HCT116 (cell line): ENCODE data around the gene PLCB2. TPM values are rescaled to one million over a fixed set of nuclear protein-coding genes. Genes with fewer than 3 reads are reported as not detected.

Source experiments
- ATAC-seq: fragments of 200-7000 bp; cut with Tn5 transposase; 2 replicates; pipeline ENCODE4 v1.9.1; 2020; ENCODE audit warnings: mild to moderate bottlenecking, moderate library complexity
- BruUV-seq: library from RNA; stranded (reverse); fragments of 400-500 nt; replicated peaks from 2 replicates; lab custom pipeline; 2021; lab: Mats Ljungman, UMichigan
- CTCF ChIA-PET: fragments of 300-600 bp; sonication (Branson Sonifier 250); formaldehyde crosslinking; loops from one replicate; lab custom pipeline; 2021; ENCODE audit warnings: antibody characterized with exemption; lab: Charles Lee
- POLR2A ChIA-PET: fragments of 300-600, 350-600 bp; sonication (Branson Sonifier 250); formaldehyde crosslinking; loops from one replicate; lab custom pipeline; 2021; ENCODE audit warnings: antibody characterized with exemption; lab: Charles Lee
- RAD21 ChIA-PET, 2 experiments: fragments of 300-600 bp; sonication (Branson Sonifier 250); formaldehyde crosslinking; loops; one replicate each; lab custom pipeline; 2023; ENCODE audit warnings: low total read pairs in 2 of 2; ENCODE audit not compliant: uncharacterized antibody in 2 of 2, unreplicated experiment in 2 of 2, low non-redundant PET in 1 of 2; lab: Charles Lee
- DNase-seq: peaks from one replicate; pipeline ENCODE4 v3.0.0-alpha.2; 2010; ENCODE audit warnings: low read depth, low spot score
- H2AFZ ChIP-seq: fragments of 200-600 bp; shearing (Covaris generic), sonication (generic); 2 replicates; pipeline ENCODE4 v1.6.1; 2017; ENCODE audit warnings: low read depth, mixed run types, mixed read lengths, antibody characterized with exemption, low read length; ENCODE audit not compliant: poor library complexity, severe bottlenecking
- H3K27ac ChIP-seq: 2 replicates; pipeline ENCODE4 v1.5.1; 2012; ENCODE audit warnings: low read depth, low read length
- H3K27me3 ChIP-seq: fragments of 200-600 bp; sonication (generic); 2 replicates; pipeline ENCODE4 v1.6.1; 2016; ENCODE audit warnings: mixed run types, low read length, mixed read lengths; ENCODE audit not compliant: insufficient read depth
- H3K36me3 ChIP-seq, 2 experiments: fragments of 200-500 bp in 1 of 2; fragments of 200-600 bp in 1 of 2; sonication (Bioruptor generic) in 1 of 2; sonication (generic) in 1 of 2; 2 replicates each; pipeline versions ENCODE4 v1.5.1 to v1.6.1; 2014 to 2016; ENCODE audit warnings: low read length in 2 of 2, inconsistent platforms in 1 of 2, mixed read lengths in 1 of 2, mixed run types in 1 of 2; ENCODE audit not compliant: insufficient read depth in 2 of 2, control insufficient read depth in 1 of 2
- H3K4me1 ChIP-seq, 2 experiments: fragments of 200-600 bp in 1 of 2; sonication (generic) in 1 of 2; 2 replicates each; pipeline versions ENCODE4 v1.5.1 to v1.6.1; 2012 to 2017; ENCODE audit warnings: low read length in 2 of 2, inconsistent platforms in 1 of 2, mild to moderate bottlenecking in 1 of 2, mixed read lengths in 1 of 2, mixed run types in 1 of 2, moderate library complexity in 1 of 2; ENCODE audit not compliant: insufficient read depth in 2 of 2, control insufficient read depth in 1 of 2
- H3K4me2 ChIP-seq: fragments of 200-600 bp; sonication (generic); 2 replicates; pipeline ENCODE4 v1.6.1; 2017; ENCODE audit warnings: mixed run types, low read length, mixed read lengths
- H3K4me3 ChIP-seq, 2 experiments: fragments of 200-600 bp in 1 of 2; sonication (generic) in 1 of 2; replicated peaks in 1 of 2; 2 replicates each; pipeline ENCODE4 v1.5.1; 2011 to 2016; ENCODE audit warnings: low read length in 2 of 2, control low read depth in 1 of 2, low read depth in 1 of 2, mild to moderate bottlenecking in 1 of 2, mixed read lengths in 1 of 2, mixed run types in 1 of 2
- H3K79me2 ChIP-seq: fragments of 200-600 bp; sonication (generic); 2 replicates; pipeline ENCODE4 v1.6.1; 2017; ENCODE audit warnings: mild to moderate bottlenecking, mixed run types, low read length, moderate library complexity, mixed read lengths; ENCODE audit not compliant: insufficient read depth
- H3K9ac ChIP-seq: fragments of 200-600 bp; sonication (generic); 2 replicates; pipeline ENCODE4 v1.6.1; 2016; ENCODE audit warnings: low read length, mixed read lengths
- H3K9me2 ChIP-seq: fragments of 200-600 bp; sonication (generic), shearing (Covaris generic); 2 replicates; pipeline ENCODE4 v1.6.1; 2017; ENCODE audit warnings: mixed run types, mild to moderate bottlenecking, moderate library complexity; ENCODE audit not compliant: insufficient read depth
- H3K9me3 ChIP-seq, 2 experiments: fragments of 200-500 bp in 1 of 2; fragments of 200-600 bp in 1 of 2; sonication (Bioruptor generic) in 1 of 2; sonication (generic) in 1 of 2; 2 replicates each; pipeline ENCODE4 v1.6.1; 2014 to 2017; ENCODE audit warnings: low read length in 2 of 2, mixed read lengths in 2 of 2, inconsistent platforms in 1 of 2, low read depth in 1 of 2, mild to moderate bottlenecking in 1 of 2, mixed run types in 1 of 2, moderate library complexity in 1 of 2; ENCODE audit not compliant: control insufficient read depth in 1 of 2, insufficient read depth in 1 of 2
- H4K20me1 ChIP-seq: fragments of 200-600 bp; sonication (generic), shearing (Covaris generic); 2 replicates; pipeline ENCODE4 v1.6.1; 2017; ENCODE audit warnings: mixed run types, mild to moderate bottlenecking, moderate library complexity; ENCODE audit not compliant: insufficient read depth
- CTCF ChIP-seq, 3 experiments: fragments of 200-600 bp in 1 of 3; sonication (generic) in 1 of 3; IDR thresholded peaks in 2 of 3; conservative IDR thresholded peaks in 1 of 3; 2 replicates each; pipeline ENCODE4 v1.5.1; 2012 to 2017; ENCODE audit warnings: low read depth in 2 of 3, low read length in 2 of 3, antibody characterized with exemption in 1 of 3, borderline replicate concordance in 1 of 3, control low read depth in 1 of 3, mild to moderate bottlenecking in 1 of 3, mixed read lengths in 1 of 3, mixed run types in 1 of 3, moderate library complexity in 1 of 3; ENCODE audit not compliant: insufficient read depth in 1 of 3
- EZH2 ChIP-seq: fragments of 200-600 bp; sonication (generic); IDR thresholded peaks from 2 replicates; pipeline ENCODE4 v1.6.1; 2017; ENCODE audit warnings: antibody characterized with exemption, mixed run types
- MAX ChIP-seq: IDR thresholded peaks from 2 replicates; pipeline ENCODE4 v1.6.1; 2012
- POLR2A ChIP-seq: IDR thresholded peaks from 2 replicates; pipeline ENCODE4 v1.7.0; 2011; ENCODE audit warnings: borderline replicate concordance; ENCODE audit not compliant: insufficient read depth, insufficient read length; ENCODE audit errors: extremely low read depth
- RAD21 ChIP-seq: IDR thresholded peaks from 2 replicates; pipeline ENCODE4 v1.6.1; 2012; ENCODE audit warnings: low read depth, mild to moderate bottlenecking
- SIN3A ChIP-seq: IDR thresholded peaks from 2 replicates; pipeline ENCODE4 v1.6.1; 2012; ENCODE audit warnings: low read depth
- YY1 ChIP-seq: IDR thresholded peaks from 2 replicates; pipeline ENCODE4 v1.6.1; 2011; ENCODE audit warnings: low read length, low read depth, moderate library complexity, mild to moderate bottlenecking; ENCODE audit not compliant: insufficient replicate concordance; ENCODE audit errors: extremely low read depth
- ZBTB33 ChIP-seq: IDR thresholded peaks from 2 replicates; pipeline ENCODE4 v1.6.1; 2011; ENCODE audit warnings: mild to moderate bottlenecking, low read length, moderate library complexity; ENCODE audit not compliant: insufficient replicate concordance; ENCODE audit errors: extremely low read depth
- ZFX ChIP-seq: fragments of 450-650 bp; IDR thresholded peaks from 2 replicates; pipeline ENCODE4 v1.6.1; 2017
- intact Hi-C: fragments of 100-400 bp; cut with micrococcal nuclease; formaldehyde crosslinking; loops from 2 replicates; pipeline ENCODE4 v1.10.0; 2022
- total RNA-seq: library from RNA; stranded (reverse); gene quantifications from one replicate; pipeline ENCODE4 v1.2.1, GENCODE V29; 2021; ENCODE audit not compliant: unreplicated experiment

The PLCB2 gene
- total RNA-seq, 1 experiment from 2014 or later: 2.8 TPM

GRCh38 chr15:40281057-40281800 lies 26.5 kb downstream of the PLCB2 start:
- Histone ChIP-seq H3K9me3 (no peaks in the 10 kb centered on the region), H3K9ac (no peak overlapping the region), H3K9me2 (no peaks in the 10 kb centered on the region), H2AFZ (no peak overlapping the region), H3K27ac (no peak overlapping the region; the same call in 1 of the 2 replicates), H3K4me1 (peaks cover 14 to 36% of the 10 kb centered on the region in 2 experiments), H3K36me3 (no peaks in the 10 kb centered on the region; a peak in 1 of 4 replicates), H3K27me3 (no peaks in the 10 kb centered on the region), H3K79me2 (no peaks in the 10 kb centered on the region), H3K4me3 (no peak overlapping the region), H3K4me2 (no peak overlapping the region), H4K20me1 (no peaks in the 10 kb centered on the region)
- TF ChIP-seq ZBTB33 (no peak), ZFX (no peak)
- ATAC-seq: no peak
- ChIA-PET RAD21 (no interaction called here), POLR2A (interaction anchor here (0.7 kb wide), 1 partner anchor 56 kb away, joined by 3 read pairs; no protein-coding TSS in a partner anchor), CTCF (interaction anchor here (3.4 to 5.6 kb wide), 4 partner anchors 30 to 141 kb away, joined by 31 to 134 read pairs (median 44); partner anchors contain the start of genes CCDC9B and PLCB2)
- DNase-seq: no peak
- no TSS peak for BruUV-seq
- intact Hi-C loops: no loop called here

- TF ChIP-seq RAD21 (no peak), ZBTB33 (no peak), SIN3A (no peak), EZH2 (no peak), POLR2A (no peak), CTCF (IDR thresholded peaks at IDR 0.05 in 2 of 3, conservative IDR thresholded peaks at IDR 0.05 in 1 of 3; ENCODE audit: borderline replicate concordance in 1 of 3, insufficient read depth in 1 of 3, low read depth in 2 of 3, low read length in 2 of 3) (no peak), YY1 (no peak), MAX (no peak)
- CTCF ChIA-PET: interaction anchor here (1.7 to 5.6 kb wide), 9 partner anchors 8 to 234 kb away, joined by 5 to 134 read pairs (median 24); partner anchors contain the start of genes CCDC9B, INAFM2 and PLCB2
- no peaks in the 10 kb centered on the region; a peak in 1 of 4 replicates for H3K36me3 ChIP-seq
- H3K4me1 ChIP-seq: peaks cover 7 to 29% of the 10 kb centered on the region in 2 experiments
- H3K27ac ChIP-seq: no peak overlapping the region
- H3K9me3 ChIP-seq: no peaks in the 10 kb centered on the region
- H2AFZ ChIP-seq: no peak overlapping the region
- H3K9me2 ChIP-seq: no peaks in the 10 kb centered on the region
- ATAC-seq (no peak), DNase-seq (no peak)
- no peak overlapping the region for H3K9ac ChIP-seq
- BruUV-seq: no TSS peak
- RAD21 ChIA-PET: no interaction called here
- no peaks in the 10 kb centered on the region for H3K27me3 ChIP-seq
- POLR2A ChIA-PET: no interaction called here
- H3K4me2 ChIP-seq: no peak overlapping the region
- no peak overlapping the region for H3K4me3 ChIP-seq
- no peaks in the 10 kb centered on the region for H4K20me1 ChIP-seq
- no peaks in the 10 kb centered on the region for H3K79me2 ChIP-seq
- intact Hi-C loops: no loop called here
Observed at GRCh38 chr15:40280260-40281056, 27.3 kb downstream of the PLCB2 start.
